ENCODE measurements around the gene CDC7. TPM values are rescaled to one million over a fixed set of nuclear protein-coding genes. Genes with fewer than 3 reads are reported as not detected.
A peak's percentile ranks its signal among the peaks of the same experiment; 100 is the strongest.
"Not testable (repeated sequence)": the region's sequence is repeated elsewhere in the genome, so short reads cannot be mapped to it uniquely, and the experiment has no call there.

CDC7 gene
- total RNA-seq, 2 donors from 2014 or later, result 24.4 to 27.2 TPM

GRCh38 chr1:91502672-91503184 is 2.1 kb downstream of the CDC7 start:
- H3K27me3 Mint-ChIP-seq, result no peaks in the 10 kb centered on the region
- H3K4me1 Mint-ChIP-seq, result peaks cover 13% of the 10 kb centered on the region
- peaks cover 40% of the 10 kb centered on the region for H3K36me3 Mint-ChIP-seq (ENCODE audit: low read depth)
- no peak for ATAC-seq (replicated peaks)
- no peak overlapping the region for H3K4me3 Mint-ChIP-seq
- no peak overlapping the region for H3K27ac Mint-ChIP-seq
- no peaks in the 10 kb centered on the region for H3K9me3 Mint-ChIP-seq

GRCh38 chr1:91503332-91503900 is 2.8 kb downstream of the CDC7 start:
- Mint-ChIP-seq H3K4me1 (peaks cover 13% of the 10 kb centered on the region), H3K4me3 (no peak overlapping the region), H3K36me3 (ENCODE audit: low read depth) (peaks cover 41% of the 10 kb centered on the region), H3K27me3 (no peaks in the 10 kb centered on the region), H3K9me3 (no peaks in the 10 kb centered on the region), H3K27ac (no peak overlapping the region)
- no peak for ATAC-seq (replicated peaks)

- ATAC-seq (replicated peaks), result no peak
- H3K27ac Mint-ChIP-seq, result no peak overlapping the region
- H3K9me3 Mint-ChIP-seq, result no peaks in the 10 kb centered on the region
Observed at GRCh38 chr1:91503975-91504530, 3.4 kb downstream of the CDC7 start.

GRCh38 chr1:91505086-91505485 is 4.4 kb downstream of the CDC7 start:
- H3K9me3 Mint-ChIP-seq, result no peaks in the 10 kb centered on the region
- peaks cover 13% of the 10 kb centered on the region for H3K4me1 Mint-ChIP-seq
- H3K27me3 Mint-ChIP-seq, result no peaks in the 10 kb centered on the region
- ATAC-seq (replicated peaks), result no peak
- H3K27ac Mint-ChIP-seq, result no peak overlapping the region
- H3K4me3 Mint-ChIP-seq, result no peak overlapping the region
- H3K36me3 Mint-ChIP-seq (ENCODE audit: low read depth), result peaks cover 58% of the 10 kb centered on the region

More at GRCh38 chr1:91503975-91504530, 3.4 kb downstream of the CDC7 start:
- peaks cover 13% of the 10 kb centered on the region for H3K4me1 Mint-ChIP-seq
- no peak overlapping the region for H3K4me3 Mint-ChIP-seq
- peaks cover 47% of the 10 kb centered on the region for H3K36me3 Mint-ChIP-seq (ENCODE audit: low read depth)
- H3K27me3 Mint-ChIP-seq, result no peaks in the 10 kb centered on the region

- H3K36me3 Mint-ChIP-seq (ENCODE audit: low read depth), result peaks cover 67% of the 10 kb centered on the region
- H3K9me3 Mint-ChIP-seq, result no peaks in the 10 kb centered on the region
- H3K27ac Mint-ChIP-seq, result no peak overlapping the region
- no peak for ATAC-seq (replicated peaks)
- peaks cover 13% of the 10 kb centered on the region for H3K4me1 Mint-ChIP-seq
- no peak overlapping the region for H3K4me3 Mint-ChIP-seq
- no peaks in the 10 kb centered on the region for H3K27me3 Mint-ChIP-seq
Observed at GRCh38 chr1:91506071-91506470, 5.4 kb downstream of the CDC7 start.

- ATAC-seq (replicated peaks), result no peak
- no peaks in the 10 kb centered on the region for H3K27me3 Mint-ChIP-seq
- peaks cover 13% of the 10 kb centered on the region for H3K4me1 Mint-ChIP-seq
- no peak overlapping the region for H3K27ac Mint-ChIP-seq
- H3K9me3 Mint-ChIP-seq, result no peaks in the 10 kb centered on the region
- H3K4me3 Mint-ChIP-seq, result no peak overlapping the region
- H3K36me3 Mint-ChIP-seq (ENCODE audit: low read depth), result peaks cover 69% of the 10 kb centered on the region
Observed at GRCh38 chr1:91507328-91507727, 6.7 kb downstream of the CDC7 start.

- Mint-ChIP-seq H3K9me3 (no peaks in the 10 kb centered on the region), H3K27ac (no peak overlapping the region), H3K4me3 (no peak overlapping the region), H3K27me3 (no peaks in the 10 kb centered on the region), H3K36me3 (ENCODE audit: low read depth) (peaks cover 78% of the 10 kb centered on the region), H3K4me1 (no peaks in the 10 kb centered on the region)
- no peak for ATAC-seq (replicated peaks)
Observed at GRCh38 chr1:91510754-91511153, 10.1 kb downstream of the CDC7 start.

- no peak for ATAC-seq (replicated peaks)
- no peak overlapping the region for H3K4me3 Mint-ChIP-seq
- no peaks in the 10 kb centered on the region for H3K4me1 Mint-ChIP-seq
- H3K36me3 Mint-ChIP-seq (ENCODE audit: low read depth), result peaks cover 78% of the 10 kb centered on the region
- no peak overlapping the region for H3K27ac Mint-ChIP-seq
- H3K27me3 Mint-ChIP-seq, result no peaks in the 10 kb centered on the region
- H3K9me3 Mint-ChIP-seq, result no peaks in the 10 kb centered on the region
Observed at GRCh38 chr1:91511386-91511785, 10.7 kb downstream of the CDC7 start.

- Mint-ChIP-seq H3K4me3 (no peak overlapping the region), H3K27me3 (no peaks in the 10 kb centered on the region), H3K27ac (no peak overlapping the region), H3K4me1 (peaks cover under 1% of the 10 kb centered on the region), H3K36me3 (ENCODE audit: low read depth) (peaks cover 93% of the 10 kb centered on the region), H3K9me3 (no peaks in the 10 kb centered on the region)
- ATAC-seq (replicated peaks), result no peak
Observed at GRCh38 chr1:91513160-91513559, 12.5 kb downstream of the CDC7 start.

GRCh38 chr1:91513706-91514105 is 13.1 kb downstream of the CDC7 start:
- peaks cover 94% of the 10 kb centered on the region for H3K36me3 Mint-ChIP-seq (ENCODE audit: low read depth)
- H3K27ac Mint-ChIP-seq, result no peak overlapping the region

GRCh38 chr1:91515994-91516393 is 15.3 kb downstream of the CDC7 start:
- Mint-ChIP-seq H3K36me3 (ENCODE audit: low read depth) (peaks cover 73% of the 10 kb centered on the region), H3K27me3 (no peaks in the 10 kb centered on the region), H3K4me3 (no peak overlapping the region), H3K9me3 (no peaks in the 10 kb centered on the region), H3K27ac (no peak overlapping the region), H3K4me1 (peaks cover 4% of the 10 kb centered on the region)
- no peak for ATAC-seq (replicated peaks)

More at GRCh38 chr1:91513706-91514105, 13.1 kb downstream of the CDC7 start:
- no peak for ATAC-seq (replicated peaks)
- Mint-ChIP-seq H3K4me3 (no peak overlapping the region), H3K27me3 (no peaks in the 10 kb centered on the region), H3K9me3 (no peaks in the 10 kb centered on the region), H3K4me1 (peaks cover 4% of the 10 kb centered on the region)

GRCh38 chr1:91516605-91517004 is 16.0 kb downstream of the CDC7 start:
- not testable (repeated sequence) for H3K27me3 Mint-ChIP-seq; H3K27ac Mint-ChIP-seq; ATAC-seq (replicated peaks); H3K4me3 Mint-ChIP-seq; H3K9me3 Mint-ChIP-seq; H3K4me1 Mint-ChIP-seq
- peaks cover 67% of the 10 kb centered on the region for H3K36me3 Mint-ChIP-seq (ENCODE audit: low read depth)

GRCh38 chr1:91519167-91519566 is 18.5 kb downstream of the CDC7 start:
- not testable (repeated sequence) for ATAC-seq (replicated peaks); H3K4me3 Mint-ChIP-seq; H3K9me3 Mint-ChIP-seq; H3K27me3 Mint-ChIP-seq; H3K27ac Mint-ChIP-seq
- peaks cover 54% of the 10 kb centered on the region for H3K36me3 Mint-ChIP-seq (ENCODE audit: low read depth)
- H3K4me1 Mint-ChIP-seq, result peaks cover 11% of the 10 kb centered on the region

- Mint-ChIP-seq H3K27ac (no peak overlapping the region), H3K4me1 (peaks cover 11% of the 10 kb centered on the region), H3K9me3 (no peaks in the 10 kb centered on the region), H3K4me3 (no peak overlapping the region), H3K36me3 (ENCODE audit: low read depth) (peaks cover 38% of the 10 kb centered on the region), H3K27me3 (no peaks in the 10 kb centered on the region)
- peak; percentile 54 for ATAC-seq (replicated peaks)
Observed at GRCh38 chr1:91520942-91521507, 20.4 kb downstream of the CDC7 start.

GRCh38 chr1:91523482-91523881 is 22.8 kb downstream of the CDC7 start:
- Mint-ChIP-seq H3K36me3 (ENCODE audit: low read depth) (peaks cover 16% of the 10 kb centered on the region), H3K9me3 (no peaks in the 10 kb centered on the region), H3K27ac (no peak overlapping the region), H3K27me3 (no peaks in the 10 kb centered on the region), H3K4me3 (no peak overlapping the region), H3K4me1 (peaks cover 7% of the 10 kb centered on the region)
- peak; percentile 90 for ATAC-seq (replicated peaks)

Measured in activated T-helper 17 cell treated with anti-CD3 and anti-CD28 coated beads, Interleukin-2, amount 50 U/mL, for 72 hours (primary cell).